ENCODE results near the gene TMPRSS7. TPM values are rescaled to one million over a fixed set of nuclear protein-coding genes. Genes with fewer than 3 reads are reported as not detected.
A peak's percentile ranks its signal among the peaks of the same experiment; 100 is the strongest.

The TMPRSS7 gene
- total RNA-seq, 1 experiment from 2014 or later = not detected

- TF ChIP-seq ATF2 (CRISPR knock-in tag; IDR thresholded peaks at IDR 0.05; ENCODE audit: borderline replicate concordance, low read depth) = no peak
- TF ChIP-seq MYBL2 (CRISPR knock-in tag; IDR thresholded peaks at IDR 0.05) = no peak
- TF ChIP-seq CTCF (IDR thresholded peaks at IDR 0.05) = peak; percentile 89
- TF ChIP-seq IRF1 (CRISPR knock-in tag; IDR thresholded peaks at IDR 0.05) = no peak
- TF ChIP-seq PRRX2 (CRISPR knock-in tag; IDR thresholded peaks at IDR 0.05) = no peak
- H3K4me1 Mint-ChIP-seq = peaks cover 31% of the 10 kb centered on the region
- peaks cover 7% of the 10 kb centered on the region for H3K9me3 Mint-ChIP-seq
- ChIA-PET POLR2A (no interaction called here), CTCF (interaction anchor here (0.6 to 4.1 kb wide), 29 partner anchors 9 to 377 kb away, joined by 3 to 38 read pairs (median 4); partner anchors contain the start of genes ABHD10 and C3orf52)
- DNase-seq (ENCODE audit: low spot score) (peak; percentile 34), ATAC-seq (peak; percentile 86)
- peaks cover 3% of the 10 kb centered on the region for H3K36me3 Mint-ChIP-seq
- no peak overlapping the region for H3K4me3 Mint-ChIP-seq
- no peak overlapping the region for H3K27ac Mint-ChIP-seq
- H3K27me3 Mint-ChIP-seq (ENCODE audit: low read depth) = no peaks in the 10 kb centered on the region
Measured at GRCh38 chr3:112043621-112044201, 9.2 kb downstream of the TMPRSS7 start.

- no peak overlapping the region for H3K27ac Mint-ChIP-seq
- H3K4me3 Mint-ChIP-seq = no peak overlapping the region
- TF ChIP-seq, protein P1, sequence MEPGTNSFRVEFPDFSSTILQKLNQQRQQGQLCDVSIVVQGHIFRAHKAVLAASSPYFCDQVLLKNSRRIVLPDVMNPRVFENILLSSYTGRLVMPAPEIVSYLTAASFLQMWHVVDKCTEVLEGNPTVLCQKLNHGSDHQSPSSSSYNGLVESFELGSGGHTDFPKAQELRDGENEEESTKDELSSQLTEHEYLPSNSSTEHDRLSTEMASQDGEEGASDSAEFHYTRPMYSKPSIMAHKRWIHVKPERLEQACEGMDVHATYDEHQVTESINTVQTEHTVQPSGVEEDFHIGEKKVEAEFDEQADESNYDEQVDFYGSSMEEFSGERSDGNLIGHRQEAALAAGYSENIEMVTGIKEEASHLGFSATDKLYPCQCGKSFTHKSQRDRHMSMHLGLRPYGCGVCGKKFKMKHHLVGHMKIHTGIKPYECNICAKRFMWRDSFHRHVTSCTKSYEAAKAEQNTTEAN (CRISPR knock-in tag; IDR thresholded peaks at IDR 0.05) = no peak
- TF ChIP-seq NFE2L1 (CRISPR knock-in tag; IDR thresholded peaks at IDR 0.05) (no peak), IRF2 (CRISPR knock-in tag; IDR thresholded peaks at IDR 0.05; ENCODE audit: borderline replicate concordance, low read depth) (no peak), ATF1 (CRISPR knock-in tag; IDR thresholded peaks at IDR 0.05) (no peak), ZNF671 (CRISPR knock-in tag; IDR thresholded peaks at IDR 0.05) (no peak), CREM (CRISPR knock-in tag; IDR thresholded peaks at IDR 0.05) (no peak), ZBTB21 (CRISPR knock-in tag; IDR thresholded peaks at IDR 0.05; ENCODE audit: borderline replicate concordance) (no peak)
- TF ChIP-seq, protein P2, sequence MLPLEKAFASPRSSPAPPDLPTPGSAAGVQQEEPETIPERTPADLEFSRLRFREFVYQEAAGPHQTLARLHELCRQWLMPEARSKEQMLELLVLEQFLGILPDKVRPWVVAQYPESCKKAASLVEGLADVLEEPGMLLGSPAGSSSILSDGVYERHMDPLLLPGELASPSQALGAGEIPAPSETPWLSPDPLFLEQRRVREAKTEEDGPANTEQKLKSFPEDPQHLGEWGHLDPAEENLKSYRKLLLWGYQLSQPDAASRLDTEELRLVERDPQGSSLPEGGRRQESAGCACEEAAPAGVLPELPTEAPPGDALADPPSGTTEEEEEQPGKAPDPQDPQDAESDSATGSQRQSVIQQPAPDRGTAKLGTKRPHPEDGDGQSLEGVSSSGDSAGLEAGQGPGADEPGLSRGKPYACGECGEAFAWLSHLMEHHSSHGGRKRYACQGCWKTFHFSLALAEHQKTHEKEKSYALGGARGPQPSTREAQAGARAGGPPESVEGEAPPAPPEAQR (CRISPR knock-in tag; IDR thresholded peaks at IDR 0.05) = no peak
- H3K36me3 Mint-ChIP-seq = no peaks in the 10 kb centered on the region
- peaks cover 23% of the 10 kb centered on the region for H3K4me1 Mint-ChIP-seq
- no peaks in the 10 kb centered on the region; the same call in 1 of the 2 replicates for H3K27me3 Mint-ChIP-seq (ENCODE audit: low read depth)
- DNase-seq (ENCODE audit: low spot score) (no peak), ATAC-seq (no peak)
- ChIA-PET POLR2A (no interaction called here), CTCF (no interaction called here)
- H3K9me3 Mint-ChIP-seq = no peaks in the 10 kb centered on the region
Measured at GRCh38 chr3:112046599-112046998, 12.1 kb downstream of the TMPRSS7 start.

GRCh38 chr3:112047264-112047663 is 12.7 kb downstream of the TMPRSS7 start:
- ChIA-PET POLR2A (no interaction called here), CTCF (no interaction called here)
- Mint-ChIP-seq H3K4me1 (peaks cover 22% of the 10 kb centered on the region), H3K27ac (no peak overlapping the region), H3K27me3 (ENCODE audit: low read depth) (no peaks in the 10 kb centered on the region; the same call in 1 of the 2 replicates), H3K36me3 (no peaks in the 10 kb centered on the region), H3K9me3 (no peaks in the 10 kb centered on the region), H3K4me3 (no peak overlapping the region)
- no peak for ATAC-seq
- DNase-seq (ENCODE audit: low spot score) = no peak
- TF ChIP-seq, protein P3, sequence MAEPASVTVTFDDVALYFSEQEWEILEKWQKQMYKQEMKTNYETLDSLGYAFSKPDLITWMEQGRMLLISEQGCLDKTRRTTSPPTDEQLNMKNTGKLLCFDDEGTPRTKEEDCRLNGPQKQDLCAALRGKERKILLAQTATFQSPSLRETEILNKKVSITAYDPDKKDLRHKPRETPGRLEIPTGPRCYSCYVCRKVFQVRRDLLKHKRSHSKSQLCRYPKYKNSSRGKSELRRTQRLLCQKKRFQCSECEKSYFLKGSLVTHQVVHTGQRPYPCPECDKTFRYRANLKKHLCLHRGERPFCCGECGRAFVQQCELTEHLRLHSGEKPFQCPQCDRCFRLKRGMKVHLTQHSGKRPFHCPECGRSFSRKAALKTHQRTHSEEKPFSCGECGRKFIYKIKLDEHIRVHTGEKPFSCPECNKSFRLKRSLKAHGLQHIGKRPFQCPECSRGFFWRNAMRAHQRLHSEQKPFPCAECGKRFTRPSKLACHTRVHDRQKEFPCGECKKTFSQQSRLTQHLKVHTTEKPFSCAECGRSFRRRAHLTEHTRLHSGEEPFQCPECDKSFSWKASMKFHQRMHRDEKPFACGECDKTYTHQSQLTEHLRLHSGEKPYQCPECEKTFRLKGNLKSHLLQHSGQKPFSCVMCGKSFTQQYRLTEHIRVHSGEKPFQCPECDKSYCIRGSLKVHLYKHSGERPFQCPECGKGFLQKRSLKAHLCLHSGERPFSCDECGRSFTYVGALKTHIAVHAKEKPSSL (CRISPR knock-in tag; conservative IDR thresholded peaks at IDR 0.05) = no peak
- TF ChIP-seq, protein P2 (CRISPR knock-in tag; IDR thresholded peaks at IDR 0.05) = no peak
